Measurements from ENCODE around the gene CABS1.

DNA sequence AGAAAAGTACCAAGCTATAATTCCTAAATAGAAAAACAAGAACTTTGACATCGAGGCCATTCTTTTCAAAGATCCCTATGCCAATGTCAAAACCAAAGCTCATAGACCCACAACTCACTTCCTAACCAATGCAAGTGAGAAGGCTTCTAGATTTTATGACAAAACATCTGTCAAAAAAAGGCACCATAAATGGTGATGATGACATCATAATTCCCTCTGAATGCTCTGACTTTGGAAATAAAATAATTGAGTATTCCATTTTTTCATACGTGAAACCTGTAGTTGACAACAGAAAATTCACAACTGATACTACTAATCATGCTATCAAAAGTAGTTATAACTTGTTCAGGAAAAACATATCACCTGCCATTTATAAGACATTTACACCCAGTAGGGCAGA is 8.7 kb upstream of the CABS1 start:
- TF ChIP-seq, protein P1, sequence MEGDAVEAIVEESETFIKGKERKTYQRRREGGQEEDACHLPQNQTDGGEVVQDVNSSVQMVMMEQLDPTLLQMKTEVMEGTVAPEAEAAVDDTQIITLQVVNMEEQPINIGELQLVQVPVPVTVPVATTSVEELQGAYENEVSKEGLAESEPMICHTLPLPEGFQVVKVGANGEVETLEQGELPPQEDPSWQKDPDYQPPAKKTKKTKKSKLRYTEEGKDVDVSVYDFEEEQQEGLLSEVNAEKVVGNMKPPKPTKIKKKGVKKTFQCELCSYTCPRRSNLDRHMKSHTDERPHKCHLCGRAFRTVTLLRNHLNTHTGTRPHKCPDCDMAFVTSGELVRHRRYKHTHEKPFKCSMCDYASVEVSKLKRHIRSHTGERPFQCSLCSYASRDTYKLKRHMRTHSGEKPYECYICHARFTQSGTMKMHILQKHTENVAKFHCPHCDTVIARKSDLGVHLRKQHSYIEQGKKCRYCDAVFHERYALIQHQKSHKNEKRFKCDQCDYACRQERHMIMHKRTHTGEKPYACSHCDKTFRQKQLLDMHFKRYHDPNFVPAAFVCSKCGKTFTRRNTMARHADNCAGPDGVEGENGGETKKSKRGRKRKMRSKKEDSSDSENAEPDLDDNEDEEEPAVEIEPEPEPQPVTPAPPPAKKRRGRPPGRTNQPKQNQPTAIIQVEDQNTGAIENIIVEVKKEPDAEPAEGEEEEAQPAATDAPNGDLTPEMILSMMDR (conservative IDR thresholded peaks at IDR 0.05; ENCODE audit: low read length): no peak
- TF ChIP-seq EZH2phosphoT487 (IDR thresholded peaks at IDR 0.05; ENCODE audit: borderline replicate concordance): no peak
